Mesenchymal stem cell (in vitro differentiated cells and primary cell): ENCODE measurements around the gene MTG1.
A peak's percentile ranks its signal among the peaks of the same experiment; 100 is the strongest.

Experiments used
- DNase-seq: peaks from one replicate; pipeline ENCODE4 v3.0.0-alpha.2; 2013
- H2AFZ ChIP-seq: one replicate; pipeline ENCODE4 v1.6.1; 2013; ENCODE audit warnings: low read depth, mild to moderate bottlenecking, control low read depth, inconsistent platforms, low read length, moderate library complexity
- H2AK5ac ChIP-seq: 2 replicates; pipeline ENCODE4 v1.6.1; 2013; ENCODE audit warnings: low read length, moderate library complexity, mild to moderate bottlenecking, inconsistent platforms; ENCODE audit not compliant: severe bottlenecking
- H2BK120ac ChIP-seq: one replicate; pipeline ENCODE4 v1.6.1; 2013; ENCODE audit warnings: low read depth, mild to moderate bottlenecking, inconsistent platforms, low read length, moderate library complexity
- H2BK12ac ChIP-seq, 2 experiments: one replicate each; pipeline ENCODE4 v1.6.1; 2013; ENCODE audit warnings: inconsistent platforms in 2 of 2, low read length in 2 of 2, mild to moderate bottlenecking in 2 of 2, moderate library complexity in 2 of 2, control low read depth in 1 of 2
- H2BK15ac ChIP-seq: one replicate; pipeline ENCODE4 v1.6.1; 2013; ENCODE audit warnings: mild to moderate bottlenecking, low read depth, inconsistent platforms; ENCODE audit not compliant: poor library complexity, severe bottlenecking
- H2BK5ac ChIP-seq: 2 replicates; pipeline ENCODE4 v1.6.1; 2013; ENCODE audit warnings: low read depth, mild to moderate bottlenecking, low read length, control low read depth, inconsistent platforms; ENCODE audit not compliant: poor library complexity, severe bottlenecking
- H3K14ac ChIP-seq, 2 experiments: one replicate each; pipeline ENCODE4 v1.6.1; 2013; ENCODE audit warnings: inconsistent platforms in 2 of 2, low read length in 2 of 2, control low read depth in 1 of 2, mild to moderate bottlenecking in 1 of 2, moderate library complexity in 1 of 2
- H3K18ac ChIP-seq, 2 experiments: one replicate each; pipeline ENCODE4 v1.6.1; 2013; ENCODE audit warnings: inconsistent platforms in 2 of 2, low read length in 2 of 2, control low read depth in 1 of 2, low read depth in 1 of 2, mild to moderate bottlenecking in 1 of 2
- H3K23ac ChIP-seq, 2 experiments: one replicate each; pipeline ENCODE4 v1.6.1; 2013; ENCODE audit warnings: inconsistent platforms in 2 of 2, low read length in 2 of 2, mild to moderate bottlenecking in 2 of 2, moderate library complexity in 2 of 2, control low read depth in 1 of 2
- H3K27ac ChIP-seq: 2 replicates; pipeline ENCODE4 v1.5.1; 2013; ENCODE audit warnings: mild to moderate bottlenecking, moderate library complexity, low read length, control low read depth, inconsistent platforms; ENCODE audit not compliant: poor library complexity, severe bottlenecking
- H3K27me3 ChIP-seq, 2 experiments: 2 replicates each; pipeline versions ENCODE4 v1.6.1 to v1.7.0; 2013; ENCODE audit warnings: low read length in 2 of 2, mild to moderate bottlenecking in 2 of 2, moderate library complexity in 2 of 2, control low read depth in 1 of 2, inconsistent platforms in 1 of 2; ENCODE audit not compliant: control insufficient read depth in 1 of 2, insufficient read depth in 1 of 2
- H3K36me3 ChIP-seq, 2 experiments: 2 replicates each; pipeline versions ENCODE4 v1.6.1 to v1.7.0; 2013; ENCODE audit warnings: low read length in 2 of 2, control low read depth in 1 of 2, inconsistent platforms in 1 of 2, low read depth in 1 of 2, mild to moderate bottlenecking in 1 of 2; ENCODE audit not compliant: insufficient read depth in 2 of 2, control insufficient read depth in 1 of 2
- H3K4ac ChIP-seq, 2 experiments: one replicate each; pipeline ENCODE4 v1.6.1; 2013; ENCODE audit warnings: inconsistent platforms in 2 of 2, low read length in 2 of 2, mild to moderate bottlenecking in 2 of 2, moderate library complexity in 2 of 2, control low read depth in 1 of 2, low read depth in 1 of 2
- H3K4me1 ChIP-seq: 2 replicates; pipeline ENCODE4 v1.6.1; 2013; ENCODE audit warnings: low read depth, low read length, control low read depth; ENCODE audit not compliant: control insufficient read depth, insufficient read depth
- H3K4me2 ChIP-seq: 2 replicates; pipeline ENCODE4 v1.6.1; 2013; ENCODE audit warnings: low read length, mild to moderate bottlenecking, inconsistent platforms; ENCODE audit not compliant: poor library complexity, severe bottlenecking
- H3K4me3 ChIP-seq, 2 experiments: 2 replicates each; pipeline versions ENCODE4 v1.5.1 to v1.7.0; 2013; ENCODE audit warnings: low read length in 2 of 2, mild to moderate bottlenecking in 2 of 2, control low read depth in 1 of 2, low read depth in 1 of 2; ENCODE audit not compliant: insufficient read depth in 1 of 2
- H3K79me1 ChIP-seq: replicated peaks from 2 replicates; pipeline ENCODE4 v1.6.1; 2013; ENCODE audit warnings: mild to moderate bottlenecking, control low read depth, low read length, inconsistent platforms; ENCODE audit not compliant: poor library complexity, severe bottlenecking
- H3K9ac ChIP-seq: 2 replicates; pipeline ENCODE4 v1.7.0; 2013; ENCODE audit warnings: mild to moderate bottlenecking, low read length, moderate library complexity
- H3K9me3 ChIP-seq: 2 replicates; pipeline ENCODE4 v1.7.0; 2013; ENCODE audit warnings: mild to moderate bottlenecking, low read length; ENCODE audit not compliant: control insufficient read depth
- H4K8ac ChIP-seq: one replicate; pipeline ENCODE4 v1.6.1; 2013; ENCODE audit warnings: inconsistent platforms, mild to moderate bottlenecking, low read length, moderate library complexity
- H4K91ac ChIP-seq: one replicate; pipeline ENCODE4 v1.6.1; 2013; ENCODE audit warnings: mild to moderate bottlenecking, low read length, inconsistent platforms
- WGBS: methylation state at CpG from one replicate; pipeline ENCODE4 v1.1.7; 2013; ENCODE audit warnings: mixed read lengths; 5-methylcytosine and 5-hydroxymethylcytosine counted together

MTG1 gene

DNA sequence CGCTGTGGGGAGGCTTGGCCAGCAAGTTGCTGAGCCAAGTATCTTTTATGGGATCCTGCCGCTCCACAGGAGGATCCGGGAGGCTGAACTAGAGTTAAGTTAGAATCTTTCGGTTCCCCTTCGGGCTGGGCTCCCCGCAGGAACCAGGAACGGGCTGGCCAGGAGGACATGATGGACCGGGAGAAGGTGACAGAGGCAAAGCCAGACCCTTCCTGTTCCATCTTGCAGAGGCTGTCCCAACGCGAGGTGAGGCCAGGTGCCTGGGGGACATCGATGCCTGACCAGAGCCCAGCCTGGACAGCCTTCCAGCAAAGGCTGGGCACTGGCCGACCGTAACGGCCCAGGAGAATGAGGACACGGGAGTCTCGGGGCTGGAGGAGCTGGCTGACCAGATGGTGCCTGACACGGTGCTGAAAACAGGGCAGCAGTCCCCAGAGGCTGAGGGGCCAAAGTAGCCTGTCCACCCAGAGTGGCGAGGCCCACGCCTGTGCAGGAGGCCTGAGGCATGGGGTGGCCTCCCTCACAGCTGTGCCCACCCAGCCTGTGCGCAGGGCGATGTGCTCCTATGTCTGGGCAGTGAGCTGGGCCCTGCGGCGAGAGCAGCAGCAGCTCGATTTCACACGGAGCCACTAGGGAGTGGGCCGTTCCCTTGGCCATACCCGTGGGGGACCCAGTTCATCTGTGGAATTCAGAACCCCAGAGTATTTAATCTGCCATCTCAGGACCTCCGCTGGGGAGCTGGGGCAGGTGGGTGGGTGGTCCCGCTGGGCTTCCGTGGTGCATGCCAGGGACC is 16.7 kb upstream of the MTG1 start:
- Histone ChIP-seq H2BK12ac (peak overlapping the region in 1 of 2 experiments; percentile 37), H3K23ac (no peak overlapping the region)

GRCh38 chr10:133377818-133378250 is 16.1 kb upstream of the MTG1 start:
- Histone ChIP-seq H3K4me1 (peaks cover 22% of the 10 kb centered on the region), H3K4me3 (peak overlapping the region; percentile 77 to 93), H4K8ac (peak overlapping the region; percentile 81), H2BK5ac (no peak overlapping the region), H3K9me3 (no peaks in the 10 kb centered on the region), H2BK120ac (no peak overlapping the region), H3K4me2 (peak overlapping the region; percentile 99), H3K27me3 (no peaks in the 10 kb centered on the region), H2BK12ac (peak overlapping the region in 1 of 2 experiments; percentile 55), H3K9ac (peak overlapping the region; percentile 79), H2AK5ac (no peak overlapping the region), H4K91ac (no peak overlapping the region), H3K36me3 (peaks cover 9 to 11% of the 10 kb centered on the region in 2 experiments), H3K4ac (peak overlapping the region; percentile 37 to 40), H3K14ac (no peak overlapping the region), H3K79me1 (peaks cover 10% of the 10 kb centered on the region), H2AFZ (peak overlapping the region; percentile 90), H3K27ac (no peak overlapping the region), H2BK15ac (no peak overlapping the region), H3K18ac (peak overlapping the region; percentile 11 to 77), H3K23ac (peak overlapping the region in 1 of 2 experiments; percentile 97)
- WGBS, result 24% methylated on average over 20 of the region's 20 CpGs
- DNase-seq, result no peak

More for the DNA sequence above, 16.7 kb upstream of the MTG1 start:
- H3K9ac ChIP-seq, result no peak overlapping the region
- no peak overlapping the region for H3K4me2 ChIP-seq
- peaks cover 9 to 11% of the 10 kb centered on the region in 2 experiments for H3K36me3 ChIP-seq
- no peaks in the 10 kb centered on the region for H3K9me3 ChIP-seq
- no peak for DNase-seq
- H3K27me3 ChIP-seq, result no peaks in the 10 kb centered on the region
- H3K18ac ChIP-seq, result no peak overlapping the region
- H2AK5ac ChIP-seq, result no peak overlapping the region
- H4K8ac ChIP-seq, result peak overlapping the region; percentile 35
- H3K4ac ChIP-seq, result peak overlapping the region in 1 of 2 experiments; percentile 37
- no peak overlapping the region for H2BK120ac ChIP-seq
- WGBS, result 93% methylated on average over 30 of the region's 30 CpGs
- H2AFZ ChIP-seq, result no peak overlapping the region
- peaks cover 27% of the 10 kb centered on the region for H3K4me1 ChIP-seq
- no peak overlapping the region for H3K4me3 ChIP-seq
- H3K79me1 ChIP-seq, result peaks cover 12% of the 10 kb centered on the region
- H3K14ac ChIP-seq, result peak overlapping the region in 1 of 2 experiments; percentile 30
- no peak overlapping the region for H2BK5ac ChIP-seq
- peak overlapping the region; percentile 14 for H4K91ac ChIP-seq
- no peak overlapping the region for H3K27ac ChIP-seq
- H2BK15ac ChIP-seq, result no peak overlapping the region

- Histone ChIP-seq H3K9ac (peak overlapping the region; percentile 79), H3K36me3 (peaks cover 9 to 11% of the 10 kb centered on the region in 2 experiments), H3K79me1 (peaks cover 10% of the 10 kb centered on the region), H3K14ac (peak overlapping the region in 1 of 2 experiments; percentile 84), H3K27ac (no peak overlapping the region), H2BK12ac (peak overlapping the region in 1 of 2 experiments; percentile 70), H3K27me3 (no peaks in the 10 kb centered on the region), H3K9me3 (no peaks in the 10 kb centered on the region), H3K18ac (peak overlapping the region; percentile 45 to 77), H4K91ac (peak overlapping the region; percentile 78), H3K23ac (peak overlapping the region in 1 of 2 experiments; percentile 97), H2AFZ (peak overlapping the region; percentile 92), H2BK120ac (peak overlapping the region; percentile 71), H2AK5ac (no peak overlapping the region), H3K4me1 (peaks cover 22% of the 10 kb centered on the region), H3K4me2 (peak overlapping the region; percentile 99), H3K4ac (peak overlapping the region; percentile 37 to 85), H2BK15ac (no peak overlapping the region), H2BK5ac (no peak overlapping the region), H4K8ac (peak overlapping the region; percentile 81), H3K4me3 (peak overlapping the region; percentile 77 to 93)
- 0% methylated on average over 58 of the region's 90 CpGs for WGBS
- peak; percentile 61 for DNase-seq
These were observed 15.5 kb upstream of the MTG1 start for GRCh38 chr10:133378251-133379096.
